IPS-15b (cell line): Measurements from ENCODE around the gene HOXA9.
A peak's percentile ranks its signal among the peaks of the same experiment; 100 is the strongest.

ENCODE experiments used
- H3K27me3 ChIP-seq: one replicate; pipeline ENCODE4 v1.6.1; 2013; ENCODE audit warnings: low read length; ENCODE audit not compliant: control insufficient read depth, insufficient read depth
- H3K36me3 ChIP-seq: one replicate; pipeline ENCODE4 v1.6.1; 2013; ENCODE audit warnings: low read length; ENCODE audit not compliant: control insufficient read depth, insufficient read depth
- H3K4me1 ChIP-seq: one replicate; pipeline ENCODE4 v1.6.1; 2013; ENCODE audit warnings: mild to moderate bottlenecking, low read length; ENCODE audit not compliant: control insufficient read depth, insufficient read depth
- H3K4me3 ChIP-seq: one replicate; pipeline ENCODE4 v1.5.1; 2013; ENCODE audit warnings: low read depth, low read length
- H3K9ac ChIP-seq: one replicate; pipeline ENCODE4 v1.6.1; 2013; ENCODE audit warnings: low read depth, mild to moderate bottlenecking, low read length
- H3K9me3 ChIP-seq: one replicate; pipeline ENCODE4 v1.6.1; 2013; ENCODE audit warnings: mild to moderate bottlenecking, low read length; ENCODE audit not compliant: control insufficient read depth, insufficient read depth

The HOXA9 gene

DNA sequence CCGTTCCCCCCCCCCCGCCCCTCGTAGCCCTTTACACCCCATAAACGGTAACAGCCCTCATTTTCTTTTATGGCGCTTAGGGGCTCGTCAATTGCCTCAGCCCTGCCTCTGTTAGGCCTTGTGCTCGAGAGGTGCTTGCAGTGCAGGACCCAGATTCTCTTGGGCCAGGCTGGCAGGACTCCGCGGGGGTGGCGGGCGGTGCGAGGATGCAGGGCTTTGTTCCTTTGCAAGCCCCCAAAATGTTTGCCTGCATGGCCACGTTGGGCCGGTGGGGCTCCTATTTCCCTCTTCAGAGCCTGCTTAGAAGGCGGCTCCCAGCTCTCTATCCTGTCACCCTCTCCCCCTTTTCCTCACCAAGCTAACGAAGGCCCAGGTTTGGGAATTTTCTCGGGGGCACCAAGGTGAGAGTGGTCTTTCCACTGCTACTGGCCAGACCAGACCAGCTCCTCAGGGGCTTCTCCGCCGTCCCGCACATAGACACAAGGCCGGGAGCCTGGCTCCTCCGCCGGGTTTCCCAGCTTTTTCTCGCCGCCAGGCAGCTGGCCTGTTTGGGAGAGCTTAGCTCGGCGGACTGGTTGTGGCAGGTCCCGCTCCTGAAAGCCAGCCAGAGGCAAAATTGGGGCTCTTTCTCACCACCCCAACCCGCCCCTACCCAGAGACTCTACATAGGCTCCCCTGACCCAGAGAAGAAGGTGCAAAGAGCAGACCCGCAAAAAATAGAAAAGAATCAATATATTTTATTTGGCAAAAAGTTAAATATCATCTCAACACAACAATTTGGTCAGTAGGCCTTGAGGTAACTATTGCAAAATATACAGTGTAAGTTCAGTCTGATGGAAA lies 3.4 kb downstream of the HOXA9 start:
- Histone ChIP-seq H3K4me3 (peak overlapping the region; percentile 8), H3K9me3 (no peaks in the 10 kb centered on the region), H3K36me3 (no peaks in the 10 kb centered on the region), H3K4me1 (no peaks in the 10 kb centered on the region), H3K27me3 (peaks cover 98% of the 10 kb centered on the region), H3K9ac (no peak overlapping the region)

- Histone ChIP-seq H3K4me3 (peak overlapping the region; percentile 46), H3K27me3 (peaks cover 97% of the 10 kb centered on the region), H3K36me3 (no peaks in the 10 kb centered on the region), H3K9me3 (no peaks in the 10 kb centered on the region), H3K9ac (no peak overlapping the region), H3K4me1 (no peaks in the 10 kb centered on the region)
Observed at GRCh38 chr7:27161214-27161720, 4.1 kb downstream of the HOXA9 start.

- H3K9ac ChIP-seq, result no peak overlapping the region
- no peaks in the 10 kb centered on the region for H3K9me3 ChIP-seq
- H3K27me3 ChIP-seq, result peaks cover 97% of the 10 kb centered on the region
- no peaks in the 10 kb centered on the region for H3K4me1 ChIP-seq
- peak overlapping the region; percentile 46 for H3K4me3 ChIP-seq
- no peaks in the 10 kb centered on the region for H3K36me3 ChIP-seq
Observed at GRCh38 chr7:27160546-27161213, 4.7 kb downstream of the HOXA9 start.

DNA sequence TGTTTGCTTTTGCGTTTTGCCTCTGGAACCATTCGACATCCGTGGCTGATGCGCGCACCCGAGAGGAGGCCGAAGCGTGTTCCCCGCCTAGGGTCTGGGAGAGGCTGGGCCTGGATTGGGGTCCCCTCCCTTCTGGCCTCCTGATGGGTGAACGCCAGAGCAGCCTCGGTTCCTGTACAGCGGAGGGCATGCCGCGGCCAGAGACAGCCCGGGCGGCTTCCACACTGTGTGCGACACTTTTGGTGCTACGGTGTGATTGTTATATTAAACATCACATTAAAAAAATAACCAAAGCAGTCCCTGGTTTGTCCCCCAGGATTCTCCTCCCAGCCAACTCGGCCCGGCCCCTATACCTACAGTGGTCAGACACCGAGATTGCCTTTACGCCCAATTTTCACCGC lies 5.2 kb downstream of the HOXA9 start:
- Histone ChIP-seq H3K9ac (no peak overlapping the region), H3K4me3 (peak overlapping the region; percentile 46), H3K36me3 (no peaks in the 10 kb centered on the region), H3K9me3 (no peaks in the 10 kb centered on the region), H3K27me3 (peaks cover 97% of the 10 kb centered on the region), H3K4me1 (no peaks in the 10 kb centered on the region)

DNA sequence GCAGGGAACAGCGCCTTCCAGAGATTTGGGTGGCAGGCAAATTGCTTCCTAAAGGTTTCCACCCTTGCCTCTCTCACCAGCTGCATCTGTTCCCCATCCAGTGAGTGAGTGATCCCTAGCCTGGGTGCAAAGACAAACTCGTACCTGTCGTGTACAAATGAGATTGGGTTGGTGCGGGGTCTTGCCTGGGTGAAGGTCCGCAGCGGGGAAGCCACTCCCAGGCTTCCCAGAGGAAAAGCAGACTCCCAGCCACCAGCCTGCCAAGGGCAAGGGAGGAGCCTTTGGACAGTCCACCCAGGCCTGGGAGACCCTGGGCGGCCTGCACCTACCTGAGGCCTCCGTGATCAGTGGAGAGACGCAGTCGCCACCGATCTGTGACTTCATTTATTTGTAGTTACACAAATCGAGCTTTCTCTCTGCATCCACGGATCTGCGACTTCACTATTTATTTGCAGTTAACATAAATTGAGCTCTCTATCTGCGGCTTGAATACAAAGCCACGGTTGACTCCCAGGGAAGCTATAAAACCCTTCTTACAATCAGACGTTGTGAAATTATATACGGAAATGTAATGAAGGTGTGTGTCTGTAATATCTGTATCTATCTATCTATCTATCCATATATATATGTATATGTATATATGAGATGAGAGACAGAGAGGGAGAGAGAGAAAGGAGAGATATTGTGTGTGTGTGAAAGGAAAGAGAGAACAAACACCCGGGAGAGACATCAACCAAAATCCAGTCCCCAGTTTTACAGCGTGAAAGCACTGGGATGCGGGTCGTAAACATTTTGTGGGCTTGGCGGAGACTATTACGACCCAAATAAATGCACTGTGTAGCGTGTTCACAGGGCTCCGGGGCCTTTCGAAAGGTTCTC lies 5.8 kb downstream of the HOXA9 start:
- no peak overlapping the region for H3K9ac ChIP-seq
- H3K4me1 ChIP-seq, result no peaks in the 10 kb centered on the region
- H3K36me3 ChIP-seq, result no peaks in the 10 kb centered on the region
- no peaks in the 10 kb centered on the region for H3K9me3 ChIP-seq
- H3K4me3 ChIP-seq, result peak overlapping the region; percentile 20
- peaks cover 97% of the 10 kb centered on the region for H3K27me3 ChIP-seq

DNA sequence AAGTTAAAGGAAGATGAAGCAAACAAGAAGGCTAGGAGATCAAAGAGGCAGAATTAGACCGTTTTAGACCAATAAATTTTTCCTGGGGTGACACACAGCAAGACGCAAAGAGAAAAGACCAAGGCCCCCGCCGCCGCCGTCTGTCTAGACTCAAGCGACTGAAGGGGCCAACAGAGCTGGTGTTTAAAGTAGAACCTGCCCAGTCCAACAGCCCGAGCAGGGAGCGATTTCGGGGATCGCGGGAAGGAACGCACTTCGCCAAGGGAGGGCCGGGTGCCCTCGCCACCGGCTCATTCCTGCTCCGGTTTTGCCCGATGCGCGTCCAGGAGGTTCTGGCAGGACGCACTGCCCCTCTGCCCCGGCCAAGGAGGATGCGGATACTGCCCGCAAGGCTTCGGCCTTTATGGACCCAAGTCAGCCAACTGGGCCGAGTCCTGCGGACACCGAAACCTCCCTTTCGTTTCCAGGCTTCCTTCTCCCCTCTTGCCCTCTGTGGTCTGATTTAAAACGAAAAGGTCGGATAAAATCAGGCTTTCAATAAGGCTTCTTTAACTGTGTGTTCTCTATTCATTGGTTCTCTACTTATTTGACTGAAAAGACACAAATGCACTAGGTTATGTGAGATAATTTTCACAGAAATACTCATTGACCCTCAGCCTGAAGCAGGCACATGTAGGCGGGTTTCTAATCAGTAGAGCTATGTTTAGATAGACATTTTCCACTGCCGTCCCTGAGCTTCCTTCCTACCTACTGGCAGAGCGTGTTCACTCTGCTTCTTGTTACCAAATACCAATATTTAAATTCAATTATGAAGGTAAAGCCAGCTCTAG lies 6.7 kb downstream of the HOXA9 start:
- Histone ChIP-seq H3K27me3 (peaks cover 97% of the 10 kb centered on the region), H3K36me3 (no peaks in the 10 kb centered on the region), H3K9ac (no peak overlapping the region), H3K9me3 (no peaks in the 10 kb centered on the region), H3K4me3 (no peak overlapping the region), H3K4me1 (no peaks in the 10 kb centered on the region)

GRCh38 chr7:27157702-27158431 lies 7.5 kb downstream of the HOXA9 start:
- Histone ChIP-seq H3K27me3 (peaks cover 97% of the 10 kb centered on the region), H3K4me3 (peak overlapping the region; percentile 30), H3K4me1 (no peaks in the 10 kb centered on the region), H3K36me3 (no peaks in the 10 kb centered on the region), H3K9ac (no peak overlapping the region), H3K9me3 (no peaks in the 10 kb centered on the region)

GRCh38 chr7:27156916-27157701 lies 8.2 kb downstream of the HOXA9 start:
- H3K27me3 ChIP-seq, result peaks cover 97% of the 10 kb centered on the region
- no peak overlapping the region for H3K9ac ChIP-seq
- no peaks in the 10 kb centered on the region for H3K4me1 ChIP-seq
- H3K9me3 ChIP-seq, result no peaks in the 10 kb centered on the region
- H3K4me3 ChIP-seq, result peak overlapping the region; percentile 30
- no peaks in the 10 kb centered on the region for H3K36me3 ChIP-seq

DNA sequence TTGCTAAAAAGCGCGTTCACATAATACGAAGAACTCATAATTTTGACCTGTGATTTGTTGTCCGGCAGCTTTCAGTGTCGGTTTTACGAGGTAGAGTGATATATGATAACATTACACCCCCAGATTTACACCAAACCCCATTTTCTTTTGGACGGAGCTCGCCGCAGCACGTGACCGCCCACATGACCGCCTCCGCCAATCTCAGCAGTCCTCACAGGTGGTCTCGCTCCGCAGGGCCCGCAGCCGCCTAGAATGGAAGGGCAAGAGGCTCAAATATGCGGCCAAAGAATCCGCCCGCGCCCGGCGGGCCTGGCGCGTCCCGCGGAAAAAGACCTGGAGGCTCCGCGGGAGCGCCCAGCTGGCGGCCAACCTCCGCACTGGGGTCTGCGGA lies 8.8 kb downstream of the HOXA9 start, which contains the start of gene HOXA7:
TSS of gene HOXA7 (minus strand) at position 168 of the 391 bp plus-strand sequence. CDS start at position 38, 130 bp downstream.
- no peaks in the 10 kb centered on the region for H3K4me1 ChIP-seq
- no peak within 1 kb of the TSS for H3K9ac ChIP-seq
- H3K27me3 ChIP-seq, result peaks cover 98% of the 10 kb centered on the region
- no peaks in the 10 kb centered on the region for H3K36me3 ChIP-seq
- H3K4me3 ChIP-seq, result peak within 1 kb of the TSS; percentile 43
- H3K9me3 ChIP-seq, result no peaks in the 10 kb centered on the region
